Measurements from ENCODE around the gene HACD1. TPM values are rescaled to one million over a fixed set of nuclear protein-coding genes. Genes with fewer than 3 reads are reported as not detected.
"Not testable (repeated sequence)": the region's sequence is repeated elsewhere in the genome, so short reads cannot be mapped to it uniquely, and the experiment has no call there.

Gene HACD1
- total and polyA plus RNA-seq, 7 experiments from 2014 or later = 0.24 to 1.6 (median 1.2) TPM; not detected in 3

GRCh38 chr10:17597386-17597785 lies 19.8 kb downstream of the HACD1 start:
- no peaks in the 10 kb centered on the region for H3K36me3 Mint-ChIP-seq
- no peak overlapping the region for H3K27ac Mint-ChIP-seq
- ChIA-PET CTCF (interaction anchor here (0.7 to 1.4 kb wide), 2 partner anchors 9 to 13 kb away, joined by 4 to 8 read pairs; no protein-coding TSS in a partner anchor), POLR2A (no interaction called here)
- peaks cover 0 to 6% (median 0%) of the 10 kb centered on the region in 5 donors for H3K27me3 Mint-ChIP-seq
- Histone ChIP-seq H3K9me3 (ENCODE audit: control insufficient read depth in 2 of 3, low read length in 3 of 3) (no peaks in the 10 kb centered on the region), H3K4me1 (ENCODE audit: control insufficient read depth in 2 of 2, insufficient read depth in 2 of 2, low read length in 2 of 2) (no peaks in the 10 kb centered on the region), H3K36me3 (ENCODE audit: control insufficient read depth in 2 of 3, insufficient read depth in 3 of 3, low read length in 3 of 3) (no peaks in the 10 kb centered on the region), H3K27ac (ENCODE audit: low read depth, low read length) (no peak overlapping the region), H3K27me3 (ENCODE audit: control insufficient read depth in 2 of 2, insufficient read depth in 2 of 2, low read length in 2 of 2) (no peaks in the 10 kb centered on the region), H3K4me3 (ENCODE audit: low read length) (no peak overlapping the region)
- peaks cover 0 to 2% (median 0%) of the 10 kb centered on the region in 7 donors for H3K4me1 Mint-ChIP-seq
- no peak for ATAC-seq
- no peak overlapping the region for H3K4me3 Mint-ChIP-seq
- H3K9me3 Mint-ChIP-seq = no peaks in the 10 kb centered on the region
- no peak for DNase-seq
- intact Hi-C loops (cut with micrococcal nuclease) = no loop called here

GRCh38 chr10:17590969-17591645 lies 26.1 kb downstream of the HACD1 start:
- ATAC-seq (no peak), DNase-seq (no peak)
- intact Hi-C loops (cut with micrococcal nuclease) = no loop called here
- Histone ChIP-seq H3K27ac (ENCODE audit: low read depth, low read length) (no peak overlapping the region), H3K9me3 (ENCODE audit: control insufficient read depth in 2 of 3, low read length in 3 of 3) (no peaks in the 10 kb centered on the region), H3K4me3 (ENCODE audit: low read length) (no peak overlapping the region), H3K4me1 (ENCODE audit: control insufficient read depth in 2 of 2, insufficient read depth in 2 of 2, low read length in 2 of 2) (no peaks in the 10 kb centered on the region), H3K27me3 (ENCODE audit: control insufficient read depth in 2 of 2, insufficient read depth in 2 of 2, low read length in 2 of 2) (no peaks in the 10 kb centered on the region), H3K36me3 (ENCODE audit: control insufficient read depth in 2 of 3, insufficient read depth in 3 of 3, low read length in 3 of 3) (no peaks in the 10 kb centered on the region)
- POLR2A ChIA-PET = no interaction called here
- no peak overlapping the region for H3K27ac Mint-ChIP-seq
- no peaks in the 10 kb centered on the region for H3K36me3 Mint-ChIP-seq
- H3K9me3 Mint-ChIP-seq = no peaks in the 10 kb centered on the region
- peaks cover 0 to 12% (median 8%) of the 10 kb centered on the region in 7 donors for H3K4me1 Mint-ChIP-seq
- CTCF ChIA-PET = interaction anchor here (0.6 kb wide), 1 partner anchor 687 kb away, joined by 3 read pairs; no protein-coding TSS in a partner anchor
- peaks cover 0 to 9% (median 0%) of the 10 kb centered on the region in 5 donors for H3K27me3 Mint-ChIP-seq
- no peak overlapping the region for H3K4me3 Mint-ChIP-seq

GRCh38 chr10:17589316-17589715 lies 27.9 kb downstream of the HACD1 start:
- H3K36me3 ChIP-seq (ENCODE audit: control insufficient read depth in 2 of 3, insufficient read depth in 3 of 3, low read length in 3 of 3); H3K27ac Mint-ChIP-seq; H3K27ac ChIP-seq (ENCODE audit: low read depth, low read length); POLR2A ChIA-PET; H3K4me1 ChIP-seq (ENCODE audit: control insufficient read depth in 2 of 2, insufficient read depth in 2 of 2, low read length in 2 of 2); H3K36me3 Mint-ChIP-seq; intact Hi-C loops (cut with micrococcal nuclease); H3K4me3 Mint-ChIP-seq; ATAC-seq; H3K4me3 ChIP-seq (ENCODE audit: low read length); DNase-seq; H3K27me3 Mint-ChIP-seq; H3K27me3 ChIP-seq (ENCODE audit: control insufficient read depth in 2 of 2, insufficient read depth in 2 of 2, low read length in 2 of 2); H3K9me3 ChIP-seq (ENCODE audit: control insufficient read depth in 2 of 3, low read length in 3 of 3); H3K9me3 Mint-ChIP-seq: not testable (repeated sequence)
- CTCF ChIA-PET = interaction anchor here (0.6 kb wide), 1 partner anchor 288 kb away, joined by 3 read pairs; no protein-coding TSS in a partner anchor
- peaks cover 0 to 15% (median 8%) of the 10 kb centered on the region in 7 donors for H3K4me1 Mint-ChIP-seq

GRCh38 chr10:17588420-17588819 lies 28.8 kb downstream of the HACD1 start:
- H3K36me3 ChIP-seq (ENCODE audit: control insufficient read depth in 2 of 3, insufficient read depth in 3 of 3, low read length in 3 of 3) = no peaks in the 10 kb centered on the region
- H3K9me3 ChIP-seq (ENCODE audit: control insufficient read depth in 2 of 3, low read length in 3 of 3) = no peaks in the 10 kb centered on the region
- no peak for ATAC-seq
- intact Hi-C loops (cut with micrococcal nuclease) = no loop called here
- Mint-ChIP-seq H3K9me3 (no peaks in the 10 kb centered on the region), H3K4me3 (no peak overlapping the region), H3K27ac (peak overlapping the region in 1 of 9 donors; percentile 62), H3K4me1 (peaks cover 0 to 15% (median 8%) of the 10 kb centered on the region in 7 donors), H3K27me3 (peaks cover 0 to 9% (median 0%) of the 10 kb centered on the region in 5 donors), H3K36me3 (no peaks in the 10 kb centered on the region)
- no peak overlapping the region for H3K4me3 ChIP-seq (ENCODE audit: low read length)
- no peak overlapping the region for H3K27ac ChIP-seq (ENCODE audit: low read depth, low read length)
- no peaks in the 10 kb centered on the region for H3K4me1 ChIP-seq (ENCODE audit: control insufficient read depth in 2 of 2, insufficient read depth in 2 of 2, low read length in 2 of 2)
- ChIA-PET POLR2A (no interaction called here), CTCF (no interaction called here)
- no peaks in the 10 kb centered on the region for H3K27me3 ChIP-seq (ENCODE audit: control insufficient read depth in 2 of 2, insufficient read depth in 2 of 2, low read length in 2 of 2)
- no peak for DNase-seq

GRCh38 chr10:17587321-17587720 lies 29.9 kb downstream of the HACD1 start:
- DNase-seq; H3K9me3 ChIP-seq (ENCODE audit: control insufficient read depth in 2 of 3, low read length in 3 of 3); ATAC-seq; H3K4me1 ChIP-seq (ENCODE audit: control insufficient read depth in 2 of 2, insufficient read depth in 2 of 2, low read length in 2 of 2); POLR2A ChIA-PET; H3K9me3 Mint-ChIP-seq; CTCF ChIA-PET; H3K27me3 ChIP-seq (ENCODE audit: control insufficient read depth in 2 of 2, insufficient read depth in 2 of 2, low read length in 2 of 2); H3K36me3 ChIP-seq (ENCODE audit: control insufficient read depth in 2 of 3, insufficient read depth in 3 of 3, low read length in 3 of 3); intact Hi-C loops (cut with micrococcal nuclease); H3K4me3 ChIP-seq (ENCODE audit: low read length); H3K27ac ChIP-seq (ENCODE audit: low read depth, low read length); H3K27me3 Mint-ChIP-seq; H3K36me3 Mint-ChIP-seq: not testable (repeated sequence)
- peak overlapping the region in 3 of 10 donors; percentile 11 to 71 (median 66) for H3K4me3 Mint-ChIP-seq
- H3K27ac Mint-ChIP-seq = peak overlapping the region in 3 of 9 donors; percentile 17 to 72 (median 43)
- H3K4me1 Mint-ChIP-seq = peaks cover 0 to 15% (median 8%) of the 10 kb centered on the region in 7 donors

GRCh38 chr10:17586821-17587234 lies 30.3 kb downstream of the HACD1 start:
- H3K4me1 Mint-ChIP-seq = peaks cover 0 to 15% (median 8%) of the 10 kb centered on the region in 7 donors
- H3K27ac ChIP-seq (ENCODE audit: low read depth, low read length) = no peak overlapping the region
- no peaks in the 10 kb centered on the region for H3K9me3 Mint-ChIP-seq
- peak overlapping the region in 3 of 10 donors; percentile 40 to 71 (median 66) for H3K4me3 Mint-ChIP-seq
- no peaks in the 10 kb centered on the region for H3K36me3 Mint-ChIP-seq
- no peaks in the 10 kb centered on the region for H3K27me3 ChIP-seq (ENCODE audit: control insufficient read depth in 2 of 2, insufficient read depth in 2 of 2, low read length in 2 of 2)
- peaks cover 0 to 9% (median 0%) of the 10 kb centered on the region in 5 donors for H3K27me3 Mint-ChIP-seq
- no peaks in the 10 kb centered on the region for H3K4me1 ChIP-seq (ENCODE audit: control insufficient read depth in 2 of 2, insufficient read depth in 2 of 2, low read length in 2 of 2)
- H3K27ac Mint-ChIP-seq = peak overlapping the region in 4 of 9 donors; percentile 17 to 72 (median 54)
- intact Hi-C loops (cut with micrococcal nuclease) = no loop called here
- no peak overlapping the region for H3K4me3 ChIP-seq (ENCODE audit: low read length)
- ChIA-PET CTCF (no interaction called here), POLR2A (interaction anchor here (0.6 kb wide), 1 partner anchor 168 kb away, joined by 3 read pairs; no protein-coding TSS in a partner anchor)
- peak in 2 of 9 donors; percentile 7 to 13 for DNase-seq
- H3K36me3 ChIP-seq (ENCODE audit: control insufficient read depth in 2 of 3, insufficient read depth in 3 of 3, low read length in 3 of 3) = no peaks in the 10 kb centered on the region
- no peaks in the 10 kb centered on the region for H3K9me3 ChIP-seq (ENCODE audit: control insufficient read depth in 2 of 3, low read length in 3 of 3)
- ATAC-seq = peak; percentile 29

GRCh38 chr10:17585016-17585415 lies 32.2 kb downstream of the HACD1 start:
- H3K27me3 ChIP-seq (ENCODE audit: control insufficient read depth in 2 of 2, insufficient read depth in 2 of 2, low read length in 2 of 2) = no peaks in the 10 kb centered on the region
- intact Hi-C loops (cut with micrococcal nuclease) = no loop called here
- no peak overlapping the region for H3K4me3 ChIP-seq (ENCODE audit: low read length)
- Mint-ChIP-seq H3K27me3 (peaks cover 0 to 6% (median 0%) of the 10 kb centered on the region in 5 donors), H3K27ac (peak overlapping the region in 1 of 9 donors; percentile 33), H3K4me1 (peaks cover 0 to 15% (median 8%) of the 10 kb centered on the region in 7 donors), H3K4me3 (no peak overlapping the region), H3K36me3 (no peaks in the 10 kb centered on the region), H3K9me3 (no peaks in the 10 kb centered on the region)
- ChIA-PET POLR2A (no interaction called here), CTCF (no interaction called here)
- H3K27ac ChIP-seq (ENCODE audit: low read depth, low read length) = no peak overlapping the region
- ATAC-seq = no peak
- DNase-seq = no peak
- H3K36me3 ChIP-seq (ENCODE audit: control insufficient read depth in 2 of 3, insufficient read depth in 3 of 3, low read length in 3 of 3) = no peaks in the 10 kb centered on the region
- no peaks in the 10 kb centered on the region for H3K4me1 ChIP-seq (ENCODE audit: control insufficient read depth in 2 of 2, insufficient read depth in 2 of 2, low read length in 2 of 2)
- no peaks in the 10 kb centered on the region for H3K9me3 ChIP-seq (ENCODE audit: control insufficient read depth in 2 of 3, low read length in 3 of 3)
